HG02798 (cell line): Measurements from ENCODE around the gene SCNM1.
A peak's percentile ranks its signal among the peaks of the same experiment; 100 is the strongest.

Experiments used
- ATAC-seq: cut with Tn5 transposase; IDR thresholded peaks from one replicate; pipeline ENCODE4 v1.9.1; 2021; ENCODE audit warnings: mild to moderate bottlenecking; ENCODE audit not compliant: unreplicated experiment, poor library complexity

The SCNM1 gene, protein sequence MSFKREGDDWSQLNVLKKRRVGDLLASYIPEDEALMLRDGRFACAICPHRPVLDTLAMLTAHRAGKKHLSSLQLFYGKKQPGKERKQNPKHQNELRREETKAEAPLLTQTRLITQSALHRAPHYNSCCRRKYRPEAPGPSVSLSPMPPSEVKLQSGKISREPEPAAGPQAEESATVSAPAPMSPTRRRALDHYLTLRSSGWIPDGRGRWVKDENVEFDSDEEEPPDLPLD

GRCh38 chr1:151165738-151166504, at the start of gene SCNM1, which contains the start of gene LYSMD1:
SCNM1 (plus strand) TSS chr1:151166144; CDS start chr1:151166153, 9 bp downstream.
LYSMD1 (minus strand) TSS chr1:151165902; CDS start chr1:151165258, 644 bp downstream.
- ATAC-seq, result peak; percentile 95

- ATAC-seq, result no peak
Measured at GRCh38 chr1:151124763-151125403, 41.1 kb upstream of the SCNM1 start.

DNA sequence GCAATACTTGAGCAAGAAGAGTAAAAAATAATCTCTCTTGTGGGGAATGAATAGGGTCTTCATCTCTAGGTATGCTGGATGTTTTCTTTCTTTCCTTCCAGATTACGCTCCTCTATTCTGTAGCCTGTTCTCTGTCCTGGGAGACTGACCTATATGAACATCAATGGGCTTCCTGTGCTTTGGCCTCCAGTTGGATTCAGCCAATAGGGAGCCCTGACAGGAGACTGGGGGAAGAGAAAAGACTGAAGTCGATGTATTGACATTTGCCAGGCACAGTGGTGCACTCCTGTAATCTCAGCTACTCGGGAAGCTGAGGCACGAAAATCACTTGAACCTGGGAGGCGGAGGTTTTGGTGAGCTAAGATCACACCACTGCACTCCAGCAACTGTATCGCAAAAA, 37.1 kb upstream of the SCNM1 start:
- no peak for ATAC-seq

DNA sequence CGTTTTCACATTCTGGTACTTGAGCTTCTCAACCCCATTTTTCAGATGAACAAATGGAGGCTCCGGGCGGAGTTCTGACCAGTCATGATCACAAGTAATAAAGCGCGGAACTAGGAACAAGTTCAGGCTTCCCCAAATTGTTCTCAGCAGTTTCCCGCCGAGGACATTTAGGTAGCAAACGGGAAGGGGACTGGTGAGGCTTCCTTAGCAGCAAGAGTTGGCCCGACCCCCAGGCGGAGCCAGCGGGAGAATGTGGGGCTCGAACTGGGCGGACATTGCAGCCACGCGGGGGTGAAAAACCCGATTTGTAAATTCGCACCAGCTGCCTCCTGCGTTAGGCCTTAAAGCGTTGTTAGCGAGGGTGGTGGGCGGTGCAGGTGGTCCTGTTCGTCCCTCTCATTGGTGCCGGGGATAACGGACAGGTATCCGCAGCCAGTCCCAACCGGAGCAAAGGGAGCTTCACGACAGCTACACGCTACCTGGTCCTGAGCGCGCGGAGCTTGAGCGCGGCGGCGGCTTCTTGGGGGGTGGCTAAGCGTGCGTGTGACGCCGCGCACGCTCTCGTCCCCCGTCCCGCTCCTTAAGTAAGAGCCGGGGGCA, 34.9 kb upstream of the SCNM1 start:
- no peak for ATAC-seq

DNA sequence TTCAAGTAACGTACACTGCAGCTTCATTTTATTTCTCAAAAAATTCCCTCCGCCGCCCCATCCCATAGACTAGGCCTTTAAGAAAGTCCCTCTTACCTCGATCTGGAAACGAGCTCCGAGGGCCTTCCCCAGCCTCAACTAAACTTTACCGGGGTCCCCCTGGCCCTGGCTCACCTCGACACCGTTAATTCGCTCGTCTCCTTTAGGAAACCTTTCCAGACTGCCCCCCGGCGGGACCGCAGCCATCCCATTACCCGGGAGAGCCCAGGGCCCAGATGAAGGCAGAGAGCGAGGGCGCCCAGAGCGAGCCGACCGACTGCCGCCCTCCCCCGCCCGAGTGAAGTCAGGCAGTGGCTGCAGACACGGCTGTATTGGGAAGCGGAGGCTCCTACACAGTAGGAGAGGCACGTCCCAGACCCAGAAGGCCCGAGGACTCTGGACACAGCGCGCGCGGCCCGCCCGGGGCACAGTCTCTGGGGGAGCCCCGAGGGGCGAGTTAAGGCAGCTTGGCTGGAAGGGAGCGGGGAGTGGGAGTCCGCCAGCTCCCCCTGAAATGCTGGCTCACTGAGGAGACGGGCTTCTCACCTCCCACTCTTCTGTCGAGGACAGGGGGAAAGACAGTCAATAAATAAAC, 34.1 kb upstream of the SCNM1 start:
- ATAC-seq, result no peak

- ATAC-seq, result no peak
Measured at GRCh38 chr1:151132335-151133017, 33.5 kb upstream of the SCNM1 start.

DNA sequence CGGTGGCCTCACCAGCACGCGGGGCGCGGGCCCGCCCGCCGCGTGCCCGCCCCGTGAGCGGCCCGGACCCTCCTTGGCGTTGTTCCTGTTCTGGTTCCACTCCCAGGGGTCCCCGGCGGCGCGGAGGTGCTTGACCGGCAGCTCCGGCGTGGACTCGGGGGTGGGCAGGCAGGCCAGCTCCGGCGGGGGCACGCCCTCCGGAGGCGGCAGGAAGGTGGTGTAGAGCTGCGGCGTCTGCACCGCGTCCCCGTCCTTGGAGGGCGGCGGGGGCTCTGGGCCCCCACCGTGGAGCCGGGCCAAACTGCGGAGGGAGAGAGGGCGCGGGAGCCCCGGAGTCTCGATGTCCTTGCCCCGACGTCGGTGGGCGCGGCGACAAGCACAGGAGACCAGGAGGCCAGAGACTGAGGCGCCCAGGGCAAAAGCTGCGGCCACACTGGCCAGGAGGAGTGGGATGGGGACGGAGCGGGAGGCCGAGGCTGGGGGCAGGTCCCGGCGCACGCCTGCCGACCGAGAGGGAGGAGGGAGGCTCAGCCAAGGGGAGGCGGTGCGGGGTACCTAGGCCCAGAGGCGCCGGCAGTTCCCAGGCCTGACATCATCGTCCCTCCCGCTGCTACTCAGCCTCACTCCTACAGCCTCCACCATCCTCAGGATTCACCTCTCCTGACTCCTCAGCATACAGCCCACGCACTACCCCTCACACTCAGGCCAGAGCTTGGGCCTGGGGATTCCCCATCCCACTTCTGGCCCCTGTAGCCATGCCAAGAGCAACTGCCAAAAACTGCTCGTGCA, 32.7 kb upstream of the SCNM1 start:
- ATAC-seq, result no peak

- no peak for ATAC-seq
Measured at GRCh38 chr1:151134396-151134795, 31.5 kb upstream of the SCNM1 start.

DNA sequence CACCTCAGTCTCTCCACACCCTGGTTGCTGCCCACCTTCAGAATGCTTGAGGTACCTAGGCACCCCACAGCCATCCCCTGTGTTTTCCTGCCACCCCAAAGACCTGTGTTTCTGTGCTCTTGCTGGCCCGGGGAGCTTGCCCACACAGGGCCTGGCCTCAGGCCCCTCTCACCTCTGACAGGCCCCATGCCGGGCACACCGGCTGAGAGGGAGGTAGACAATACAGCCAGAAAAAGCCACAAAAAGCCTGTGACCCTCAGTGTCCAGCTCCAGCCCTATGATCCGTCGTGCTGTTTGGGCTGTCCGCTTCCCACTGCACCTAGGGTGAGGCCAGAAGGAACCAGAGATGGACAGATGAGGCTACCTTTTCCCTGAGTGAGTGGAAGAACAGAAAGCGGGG, 31.0 kb upstream of the SCNM1 start:
- no peak for ATAC-seq

GRCh38 chr1:151135433-151136385, 30.2 kb upstream of the SCNM1 start:
- ATAC-seq, result no peak

GRCh38 chr1:151137789-151138188, 28.2 kb upstream of the SCNM1 start:
- ATAC-seq, result no peak

GRCh38 chr1:151142411-151143056, 23.4 kb upstream of the SCNM1 start:
- no peak for ATAC-seq

GRCh38 chr1:151143057-151143435, 22.9 kb upstream of the SCNM1 start:
- ATAC-seq, result no peak

- ATAC-seq, result no peak
Measured at GRCh38 chr1:151143986-151144385, 22.0 kb upstream of the SCNM1 start.

DNA sequence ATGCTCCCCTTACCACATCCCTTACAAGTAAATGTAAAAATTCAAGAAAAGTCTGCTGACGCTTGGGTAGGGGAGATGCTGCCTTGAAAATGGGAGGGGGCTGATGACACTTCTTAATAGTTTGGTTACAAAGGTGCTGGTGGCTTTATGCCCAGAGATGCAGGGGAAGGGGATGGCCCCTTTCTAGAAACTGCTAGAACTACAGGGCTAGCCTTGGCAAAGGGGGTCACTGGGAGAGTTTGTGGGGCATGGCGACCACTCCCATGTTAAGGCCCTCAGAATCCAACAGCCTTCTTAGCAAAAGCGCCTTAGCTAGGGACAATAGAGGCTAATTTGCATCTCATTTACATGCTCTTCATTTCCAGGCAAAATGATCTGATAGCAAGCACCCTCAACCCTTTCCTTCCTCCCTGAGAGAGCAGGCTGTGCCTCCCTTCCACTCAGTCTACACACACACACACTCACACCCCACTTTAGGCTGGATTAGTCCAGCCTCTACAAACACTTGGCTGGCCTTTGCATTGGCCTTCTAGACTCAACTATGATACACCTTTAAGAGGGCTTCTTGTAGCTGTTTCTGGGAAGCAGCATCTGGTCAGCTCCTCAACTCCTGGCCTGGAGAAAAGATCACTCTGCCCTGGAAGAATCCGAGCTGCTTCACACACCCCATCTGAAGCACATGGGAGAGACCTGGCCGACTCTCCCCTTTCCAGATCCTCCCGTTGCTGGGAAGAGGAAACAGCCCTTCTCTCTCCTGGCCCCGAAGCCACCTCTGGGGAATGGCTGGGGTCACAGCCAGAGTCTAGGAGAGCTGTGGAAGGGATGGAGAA, 21.3 kb upstream of the SCNM1 start:
- ATAC-seq, result no peak

GRCh38 chr1:151145304-151146071, 20.5 kb upstream of the SCNM1 start:
- ATAC-seq, result no peak
